HEK293 (cell line): Measurements from ENCODE around the gene PLPP1.

Source experiments
- CTCF ChIA-PET: fragments of 350-600 bp; formaldehyde crosslinking; extraction: SDS; loops from one replicate; lab custom pipeline; 2021; ENCODE audit warnings: antibody characterized with exemption; lab: Yijun Ruan, JAX
- POLR2A ChIA-PET: fragments of 300-600 bp; formaldehyde crosslinking; extraction: SDS; loops from one replicate; lab custom pipeline; 2020; ENCODE audit warnings: antibody characterized with exemption, inconsistent platforms; lab: Yijun Ruan, JAX
- H3K27ac ChIP-seq: fragments of 200-500 bp; sonication (Bioruptor generic); 2 replicates; pipeline ENCODE4 v1.5.1; 2014; ENCODE audit warnings: low read depth, low read length, control low read depth, inconsistent platforms; ENCODE audit errors: extremely low read depth
- H3K36me3 ChIP-seq, 2 experiments: fragments of 200-500 bp in 1 of 2; sonication (Bioruptor generic) in 1 of 2; 1 replicate in 1 of 2; 2 replicates in 1 of 2; pipeline ENCODE4 v1.5.1; 2014 to 2017; ENCODE audit warnings: inconsistent platforms in 2 of 2, low read length in 2 of 2; ENCODE audit not compliant: control insufficient read depth in 2 of 2, insufficient read depth in 1 of 2
- H3K4me1 ChIP-seq: fragments of 200-500 bp; sonication (Bioruptor generic); 2 replicates; pipeline ENCODE4 v1.5.1; 2014; ENCODE audit warnings: mild to moderate bottlenecking, low read length, inconsistent platforms; ENCODE audit not compliant: control insufficient read depth, insufficient read depth
- H3K4me3 ChIP-seq: 2 replicates; pipeline ENCODE4 v1.5.1; 2011; ENCODE audit warnings: low read depth, mild to moderate bottlenecking, control low read depth, low read length, moderate library complexity
- H3K9me3 ChIP-seq: fragments of 200-500 bp; sonication (Bioruptor generic); 2 replicates; pipeline ENCODE4 v1.5.1; 2014; ENCODE audit warnings: low read depth, low read length, inconsistent platforms; ENCODE audit not compliant: control insufficient read depth, insufficient read depth
- EGR2 ChIP-seq: fragments of 450-650 bp; formaldehyde crosslinking; IDR thresholded peaks from 2 replicates; pipeline ENCODE4 v1.5.1; 2016; ENCODE audit warnings: low read depth, missing biosample characterization, missing genetic modification characterization
- KLF1 ChIP-seq: fragments of 450-650 bp; formaldehyde crosslinking; IDR thresholded peaks from 2 replicates; pipeline ENCODE4 v1.5.1; 2016; ENCODE audit warnings: missing biosample characterization, missing genetic modification characterization
- MEIS1 ChIP-seq: sonication (generic); formaldehyde crosslinking; IDR thresholded peaks from 2 replicates; pipeline ENCODE4 v1.8.1; 2022; ENCODE audit warnings: missing genetic modification reagents, mild to moderate bottlenecking, borderline replicate concordance
- OSR2 ChIP-seq: fragments of 450-650 bp; formaldehyde crosslinking; IDR thresholded peaks from 2 replicates; pipeline ENCODE4 v1.5.1; 2016; ENCODE audit warnings: missing biosample characterization, missing genetic modification characterization
- ZBTB44 ChIP-seq: fragments of 450-650 bp; IDR thresholded peaks from 2 replicates; pipeline ENCODE4 v1.5.1; 2018; ENCODE audit warnings: missing biosample characterization, mild to moderate bottlenecking, missing genetic modification characterization
- ZFHX2 ChIP-seq: fragments of 450-650 bp; formaldehyde crosslinking; conservative IDR thresholded peaks from 2 replicates; pipeline ENCODE4 v1.5.1; 2016; ENCODE audit warnings: missing biosample characterization, missing genetic modification characterization
- ZNF157 ChIP-seq: fragments of 450-650 bp; formaldehyde crosslinking; IDR thresholded peaks from 2 replicates; pipeline ENCODE4 v1.5.1; 2016; ENCODE audit warnings: missing biosample characterization, missing genetic modification characterization
- ZNF169 ChIP-seq: fragments of 450-650 bp; formaldehyde crosslinking; IDR thresholded peaks from 2 replicates; pipeline ENCODE4 v1.5.1; 2016; ENCODE audit warnings: missing biosample characterization, missing genetic modification characterization
- ZNF223 ChIP-seq: fragments of 450-650 bp; formaldehyde crosslinking; IDR thresholded peaks from 2 replicates; pipeline ENCODE4 v1.5.1; 2016; ENCODE audit warnings: missing biosample characterization, missing genetic modification characterization
- ZNF416 ChIP-seq: fragments of 450-650 bp; formaldehyde crosslinking; IDR thresholded peaks from 2 replicates; pipeline ENCODE4 v1.5.1; 2016; ENCODE audit warnings: missing biosample characterization, missing genetic modification characterization
- ZNF510 ChIP-seq: fragments of 450-650 bp; formaldehyde crosslinking; IDR thresholded peaks from 2 replicates; pipeline ENCODE4 v1.5.1; 2018; ENCODE audit warnings: mild to moderate bottlenecking, missing genetic modification characterization, missing biosample characterization; ENCODE audit not compliant: insufficient replicate concordance
- ZNF513 ChIP-seq: fragments of 450-650 bp; IDR thresholded peaks from 2 replicates; pipeline ENCODE4 v1.5.1; 2018; ENCODE audit warnings: missing biosample characterization, missing genetic modification characterization
- ZNF660 ChIP-seq: fragments of 450-650 bp; IDR thresholded peaks from 2 replicates; pipeline ENCODE4 v1.5.1; 2018; ENCODE audit warnings: missing biosample characterization, mild to moderate bottlenecking, missing genetic modification characterization

The PLPP1 gene

GRCh38 chr5:55440188-55440646 lies 94.5 kb downstream of the PLPP1 start:
- Histone ChIP-seq H3K36me3 (peaks cover 0 to 5% of the 10 kb centered on the region in 2 experiments; a peak in 1 of 3 replicates), H3K4me1 (peaks cover 8% of the 10 kb centered on the region), H3K4me3 (no peak overlapping the region), H3K27ac (no peak overlapping the region), H3K9me3 (no peaks in the 10 kb centered on the region)
- TF ChIP-seq ZNF513 (tag by site-specific recombination) = no peak
- TF ChIP-seq ZFHX2 (tag by site-specific recombination) = peak; percentile 53
- peak; percentile 21; the same call in 1 of the 2 replicates for TF ChIP-seq EGR2
- TF ChIP-seq MEIS1 (CRISPR knock-in tag) = no peak
- CTCF ChIA-PET = interaction anchor here (0.7 kb wide), 1 partner anchor 267 kb away, joined by 3 read pairs; no protein-coding TSS in a partner anchor
- POLR2A ChIA-PET = interaction anchor here (0.6 to 1.0 kb wide), 2 partner anchors 11 to 133 kb away, joined by 3 to 4 read pairs; partner anchors contain the start of genes DHX29 and MTREX

- no peak overlapping the region for H3K4me3 ChIP-seq
- no peak for TF ChIP-seq KLF1 (tag by site-specific recombination)
- TF ChIP-seq OSR2 = peak; percentile 78
- ChIA-PET CTCF (interaction anchor here (0.5 to 0.6 kb wide), 3 partner anchors 18 to 325 kb away, joined by 3 to 4 read pairs (median 3); no protein-coding TSS in a partner anchor), POLR2A (interaction anchor here (0.6 kb wide), 2 partner anchors 20 to 61 kb away, joined by 4 to 7 read pairs; no protein-coding TSS in a partner anchor)
- peaks cover 8% of the 10 kb centered on the region for H3K4me1 ChIP-seq
- no peaks in the 10 kb centered on the region for H3K9me3 ChIP-seq
- H3K27ac ChIP-seq = 0 out of 2 replicates have a peak overlapping the region, but pooled peaks have one; percentile 69
- H3K36me3 ChIP-seq = peaks cover 0 to 5% of the 10 kb centered on the region in 2 experiments; a peak in 1 of 3 replicates
Measured at GRCh38 chr5:55438998-55439397, 95.8 kb downstream of the PLPP1 start.

- ChIA-PET POLR2A (no interaction called here), CTCF (interaction anchor here (1.0 kb wide), 1 partner anchor 254 kb away, joined by 3 read pairs; no protein-coding TSS in a partner anchor)
- H3K27ac ChIP-seq = peak overlapping the region; percentile 69
- H3K36me3 ChIP-seq = peaks cover 0 to 5% of the 10 kb centered on the region in 2 experiments; a peak in 1 of 3 replicates
- 0 out of 2 replicates have a peak, but pooled peaks have one; percentile 36 for TF ChIP-seq ZBTB44 (tag by site-specific recombination)
- no peak for TF ChIP-seq ZNF169 (tag by site-specific recombination)
- TF ChIP-seq ZNF510 (tag by site-specific recombination) = no peak
- TF ChIP-seq ZNF157 (tag by site-specific recombination) = no peak
- TF ChIP-seq ZNF416 = no peak
- H3K9me3 ChIP-seq = no peaks in the 10 kb centered on the region
- peaks cover 8% of the 10 kb centered on the region for H3K4me1 ChIP-seq
- no peak overlapping the region for H3K4me3 ChIP-seq
Measured at GRCh38 chr5:55437859-55438206, 96.9 kb downstream of the PLPP1 start.

GRCh38 chr5:55437452-55437851 lies 97.3 kb downstream of the PLPP1 start:
- no peak overlapping the region for H3K4me3 ChIP-seq
- TF ChIP-seq ZNF660 (peak; percentile 82), ZNF223 (tag by site-specific recombination) (no peak)
- ChIA-PET POLR2A (no interaction called here), CTCF (interaction anchor here (1.0 kb wide), 1 partner anchor 254 kb away, joined by 3 read pairs; no protein-coding TSS in a partner anchor)
- peaks cover 8% of the 10 kb centered on the region for H3K4me1 ChIP-seq
- peaks cover 0 to 5% of the 10 kb centered on the region in 2 experiments; a peak in 1 of 3 replicates for H3K36me3 ChIP-seq
- H3K27ac ChIP-seq = peak overlapping the region; percentile 69
- H3K9me3 ChIP-seq = no peaks in the 10 kb centered on the region
